ENCODE results near the gene TRABD2A.

The TRABD2A gene

DNA sequence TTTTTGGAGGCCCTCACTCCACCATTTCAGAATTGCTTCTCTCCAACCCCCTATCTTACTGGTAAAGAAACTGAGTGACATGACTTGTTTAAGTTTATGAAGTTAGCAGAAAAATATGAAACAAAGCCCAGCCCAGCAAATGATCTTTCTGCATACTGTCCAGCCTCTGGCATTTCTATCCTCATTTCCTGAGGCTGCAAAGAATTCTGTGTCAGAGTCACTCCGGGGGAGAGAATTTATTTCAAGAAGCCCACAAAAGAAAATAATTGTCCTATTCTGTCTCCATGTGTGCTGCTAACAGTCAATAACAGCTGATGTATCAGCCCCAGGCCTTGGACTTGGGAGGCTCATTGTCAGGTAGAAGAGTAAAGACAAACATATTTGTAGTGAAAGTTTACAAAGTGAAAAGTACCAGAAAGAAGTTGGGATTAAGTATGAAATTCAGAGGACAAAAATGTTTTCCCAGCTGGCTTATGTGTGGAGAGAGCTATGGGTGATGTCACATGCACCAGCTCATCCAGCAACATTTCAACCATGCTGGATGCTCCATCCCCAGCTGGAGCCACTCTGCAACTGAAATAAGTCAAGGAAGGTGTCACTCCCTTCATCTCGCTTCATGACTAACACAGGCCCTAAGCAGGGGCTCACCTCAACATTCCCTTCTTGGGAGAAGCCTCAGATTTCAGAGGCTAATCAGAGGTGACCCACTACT lies 42.3 kb downstream of the TRABD2A start:
- no peak for DNase-seq
- in situ Hi-C loops (cut with HindIII; ENCODE audit: low pct_ligation_motif_present, low pct_unique_long_range_greater_than_20kb, low sequenced_read_pairs) = no loop called here

DNA sequence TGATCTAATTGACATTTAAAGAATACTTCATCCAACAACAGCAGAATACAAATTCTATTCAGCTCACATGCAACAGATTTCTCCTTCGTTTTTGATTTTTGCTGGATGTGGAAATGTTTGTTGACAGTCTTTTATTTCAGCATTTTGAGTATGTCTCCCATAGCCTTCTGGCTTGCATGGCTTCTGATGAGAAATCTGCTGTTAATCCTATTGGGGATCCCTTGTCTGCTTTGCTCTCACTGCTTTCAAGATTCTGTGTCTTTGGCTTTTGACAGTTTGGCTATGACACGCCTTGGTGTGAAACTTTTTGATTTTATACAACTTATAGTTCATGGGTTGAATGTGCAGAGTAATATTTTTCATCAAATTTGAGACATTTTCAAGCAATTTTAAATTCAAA lies 44.7 kb downstream of the TRABD2A start:
- no peak for DNase-seq
- in situ Hi-C loops (cut with HindIII; ENCODE audit: low pct_ligation_motif_present, low pct_unique_long_range_greater_than_20kb, low sequenced_read_pairs) = no loop called here

DNA sequence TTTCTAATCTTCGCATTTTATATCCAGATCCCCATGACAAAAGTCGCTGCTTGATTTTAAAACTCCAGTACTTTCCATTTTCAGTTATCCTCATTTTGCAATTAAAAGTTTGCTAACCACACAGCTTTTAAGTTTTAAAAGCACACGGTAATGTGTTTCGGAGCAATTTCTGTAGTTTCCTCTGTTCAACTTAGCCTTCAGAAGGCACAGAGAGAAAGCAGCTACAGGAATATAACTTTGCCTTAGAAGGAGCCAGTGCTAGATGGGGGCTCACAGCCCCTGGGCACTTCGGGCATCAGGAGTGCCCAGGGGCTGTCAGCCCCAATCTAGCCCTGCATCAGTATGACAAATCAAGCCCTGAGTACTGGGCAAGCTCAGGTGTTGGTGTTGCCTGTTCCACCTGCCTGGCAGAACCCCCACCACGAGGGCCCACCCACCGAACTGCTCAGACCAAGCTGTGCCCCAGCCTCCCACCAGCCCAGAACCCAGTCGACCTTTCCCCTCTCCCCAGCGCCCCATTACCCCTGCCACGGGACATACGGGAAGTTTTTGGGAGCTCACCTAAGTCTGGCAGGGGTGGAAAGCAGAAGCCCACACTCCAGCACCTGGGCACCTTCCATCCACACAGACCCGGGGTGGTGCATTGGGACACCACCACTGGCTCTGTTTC lies 47.3 kb downstream of the TRABD2A start:
- in situ Hi-C loops (cut with HindIII; ENCODE audit: low pct_ligation_motif_present, low pct_unique_long_range_greater_than_20kb, low sequenced_read_pairs) = no loop called here
- DNase-seq = no peak

DNA sequence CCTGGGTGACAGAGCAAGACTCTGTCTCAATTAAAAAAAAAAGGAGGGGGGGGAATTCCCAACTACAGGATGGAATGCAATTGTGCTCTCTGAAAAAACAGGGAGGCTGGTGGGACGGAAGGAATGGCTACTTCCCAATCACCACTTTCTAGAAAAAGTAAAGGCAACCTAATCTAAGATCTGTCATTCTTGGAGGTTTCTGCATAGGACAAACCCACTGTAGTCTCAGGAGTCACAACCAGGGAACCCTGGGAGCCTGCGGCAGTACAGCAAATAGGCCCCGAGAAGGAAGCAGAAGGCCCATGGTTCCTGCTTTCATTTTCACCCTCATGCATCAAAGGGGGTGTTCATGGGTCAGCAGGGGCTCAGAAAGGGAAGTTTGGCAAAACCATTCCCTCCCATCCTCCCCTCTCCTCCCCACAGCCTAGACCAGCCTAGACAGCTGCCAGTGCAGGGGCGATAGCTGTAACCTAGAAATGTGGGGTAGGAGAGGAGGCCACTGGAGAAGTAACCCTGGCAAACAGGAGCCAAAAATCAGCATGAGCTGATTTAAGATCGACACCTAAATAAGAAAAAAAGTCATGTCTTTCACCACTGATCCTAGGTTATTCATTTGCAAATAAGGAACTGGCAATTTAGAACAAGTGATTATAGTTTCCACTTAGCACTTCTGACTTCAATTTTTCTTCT lies 48.0 kb downstream of the TRABD2A start:
- no peak for DNase-seq
- in situ Hi-C loops (cut with HindIII; ENCODE audit: low pct_ligation_motif_present, low pct_unique_long_range_greater_than_20kb, low sequenced_read_pairs) = no loop called here

DNA sequence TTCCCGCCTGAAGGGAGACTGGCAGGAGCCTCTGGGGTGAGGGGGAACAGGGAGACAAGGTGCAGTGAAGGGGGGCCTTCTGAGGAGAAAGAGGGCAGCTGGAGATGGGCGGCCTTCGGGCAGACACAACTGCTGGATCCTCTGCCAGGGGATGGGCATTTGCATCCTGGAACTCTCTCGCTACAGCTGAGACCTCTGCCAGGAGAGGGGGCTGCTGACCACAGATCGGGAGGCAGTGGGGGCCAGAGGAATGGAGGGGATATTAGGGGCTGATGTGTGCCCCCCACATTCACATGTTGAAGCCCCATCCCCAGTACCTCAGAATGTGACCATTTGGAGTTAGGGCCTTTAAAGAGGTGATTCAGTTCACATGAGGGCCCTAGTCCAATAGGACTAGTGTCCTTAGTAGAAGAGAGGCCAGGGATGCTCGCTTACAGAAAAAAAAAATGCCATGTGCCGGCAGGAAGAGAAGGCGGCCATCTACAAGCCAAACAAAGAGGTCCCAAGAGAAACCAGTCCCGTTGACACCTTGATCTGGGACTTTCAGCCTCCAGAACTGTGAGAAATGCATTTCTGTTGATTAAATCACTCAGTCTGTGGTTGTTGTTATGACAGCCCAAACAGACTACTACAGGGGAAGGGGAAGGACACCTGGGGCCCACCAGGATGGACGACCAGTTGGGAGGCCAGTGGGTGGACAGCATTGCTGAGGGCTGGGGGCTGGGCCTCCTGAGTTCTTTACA lies 50.0 kb downstream of the TRABD2A start:
- no peak for DNase-seq
- in situ Hi-C loops (cut with HindIII; ENCODE audit: low pct_ligation_motif_present, low pct_unique_long_range_greater_than_20kb, low sequenced_read_pairs) = no loop called here

DNA sequence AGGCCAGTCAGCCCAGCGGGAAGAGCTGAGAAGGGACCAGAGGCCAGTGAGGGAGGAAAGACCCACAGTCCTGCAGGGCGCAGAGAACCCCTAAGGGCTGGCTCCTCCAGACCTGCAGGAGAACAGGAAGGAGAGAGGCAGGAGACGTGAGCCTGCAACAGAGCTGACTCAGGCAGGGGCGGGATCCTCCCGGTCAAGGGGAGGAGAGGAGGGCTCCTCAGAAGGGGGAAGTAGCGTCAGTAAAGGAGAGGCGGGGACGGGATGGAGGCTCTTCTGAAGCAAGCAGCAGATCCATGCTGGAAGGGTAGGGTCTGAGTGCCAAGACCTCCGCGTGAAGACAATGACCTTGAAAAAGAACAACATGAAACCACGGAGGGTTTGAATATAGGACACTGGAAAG lies 50.8 kb downstream of the TRABD2A start:
- in situ Hi-C loops (cut with HindIII; ENCODE audit: low pct_ligation_motif_present, low pct_unique_long_range_greater_than_20kb, low sequenced_read_pairs) = no loop called here
- no peak for DNase-seq

DNA sequence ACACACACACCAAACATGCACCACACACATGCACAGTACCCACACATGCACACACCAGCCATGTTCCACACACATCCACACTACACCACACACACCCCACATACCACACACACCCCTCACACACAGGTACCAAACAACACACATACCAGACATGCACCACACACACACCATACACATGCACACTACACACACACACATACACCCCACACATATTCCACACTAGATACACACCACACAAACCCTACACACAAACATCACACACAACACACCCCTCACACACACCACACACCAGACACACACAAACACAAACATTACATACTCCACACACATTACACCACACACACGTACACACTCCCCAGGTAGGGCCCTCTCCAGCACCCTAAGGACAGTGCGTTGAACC lies 51.2 kb downstream of the TRABD2A start:
- DNase-seq = no peak
- in situ Hi-C loops (cut with HindIII; ENCODE audit: low pct_ligation_motif_present, low pct_unique_long_range_greater_than_20kb, low sequenced_read_pairs) = no loop called here

DNA sequence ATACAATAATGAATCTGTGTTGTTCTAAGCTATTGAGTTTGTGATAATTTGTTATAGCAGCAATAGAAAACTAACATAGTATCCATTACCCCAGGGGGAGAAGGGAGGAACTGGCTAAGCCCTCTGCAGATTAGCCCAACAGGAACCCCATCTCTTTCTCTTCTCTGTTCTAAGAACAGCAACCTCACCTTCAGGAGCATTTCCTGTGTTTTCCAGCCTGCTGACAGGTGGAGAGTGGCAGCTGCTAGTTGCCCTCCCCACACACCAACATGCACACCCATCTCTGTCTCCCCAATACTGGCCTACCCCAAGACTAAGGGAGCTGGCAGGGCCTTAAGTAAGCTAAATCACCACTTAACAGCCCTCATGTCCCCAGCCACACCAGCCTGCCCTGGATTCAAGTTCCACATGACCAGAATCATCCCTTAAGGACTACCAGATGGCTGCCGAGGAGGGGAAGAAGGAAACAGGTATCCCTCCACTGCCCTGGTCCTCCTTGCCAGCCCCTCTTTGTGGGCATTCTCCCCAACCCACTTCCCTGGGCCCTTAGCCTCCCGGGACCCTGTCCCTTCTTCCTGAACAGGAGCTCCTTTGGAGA lies 52.8 kb downstream of the TRABD2A start:
- in situ Hi-C loops (cut with HindIII; ENCODE audit: low pct_ligation_motif_present, low pct_unique_long_range_greater_than_20kb, low sequenced_read_pairs) = no loop called here
- DNase-seq = no peak

DNA sequence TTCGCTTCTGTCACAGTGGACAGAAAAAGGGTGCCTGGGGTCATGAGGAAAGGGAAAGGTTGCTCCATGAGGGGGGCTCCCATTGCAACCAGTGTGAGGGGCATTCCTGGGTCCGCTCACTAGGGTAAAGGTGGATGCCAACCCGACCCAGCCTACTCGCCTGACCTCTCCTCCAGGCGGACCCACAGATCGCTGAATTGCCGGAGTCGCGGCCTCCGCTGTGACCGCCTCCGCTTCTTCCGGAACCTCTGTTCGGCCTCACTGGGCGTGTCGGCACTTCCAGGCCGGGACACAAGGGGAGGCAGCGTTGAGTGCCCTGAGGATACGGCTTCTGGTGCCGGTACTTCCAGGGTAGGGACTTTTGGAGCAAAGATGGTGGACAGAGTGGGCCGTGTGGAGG lies 57.1 kb downstream of the TRABD2A start:
- DNase-seq = no peak
- in situ Hi-C loops (cut with HindIII; ENCODE audit: low pct_ligation_motif_present, low pct_unique_long_range_greater_than_20kb, low sequenced_read_pairs) = no loop called here

DNA sequence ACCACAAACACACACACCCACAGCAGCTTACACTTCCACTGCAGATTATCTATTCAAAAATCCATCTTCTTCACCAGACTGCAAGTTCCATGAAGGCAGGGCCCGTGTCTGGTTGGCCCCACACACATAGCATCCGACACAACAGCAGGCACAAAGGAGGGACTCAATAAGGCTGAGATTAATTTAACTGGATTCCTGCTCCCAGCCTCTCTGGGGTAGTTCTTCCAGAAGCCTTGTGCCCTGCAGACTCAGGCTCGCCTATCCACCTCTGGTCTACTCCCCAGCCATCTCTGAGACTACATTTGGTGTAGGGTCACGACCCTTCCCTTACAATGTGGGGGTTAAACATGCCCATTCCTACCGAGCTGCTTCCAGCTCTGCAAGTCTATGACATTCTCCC lies 57.7 kb downstream of the TRABD2A start:
- DNase-seq = no peak
- in situ Hi-C loops (cut with HindIII; ENCODE audit: low pct_ligation_motif_present, low pct_unique_long_range_greater_than_20kb, low sequenced_read_pairs) = no loop called here

DNA sequence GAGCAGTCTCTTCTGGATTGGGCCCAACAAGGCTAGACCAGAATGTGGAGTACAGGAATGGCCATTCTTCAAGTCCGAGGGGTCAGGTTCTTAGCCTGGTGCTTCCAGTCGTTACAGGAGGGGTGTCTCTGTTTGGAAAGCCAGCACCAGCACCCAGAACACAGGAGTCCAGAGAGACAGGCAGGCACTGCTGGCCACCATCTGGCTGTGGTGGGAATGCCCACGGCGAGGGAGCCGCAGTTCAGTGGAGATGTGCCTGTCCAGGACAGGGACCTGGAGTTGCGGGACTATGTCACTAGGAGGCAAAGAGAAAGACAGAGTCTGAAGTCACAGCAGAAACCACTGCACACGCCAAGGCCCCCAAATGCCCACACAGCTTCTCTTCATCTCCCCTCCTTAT lies 59.1 kb downstream of the TRABD2A start:
- in situ Hi-C loops (cut with HindIII; ENCODE audit: low pct_ligation_motif_present, low pct_unique_long_range_greater_than_20kb, low sequenced_read_pairs) = no loop called here
- DNase-seq = no peak

DNA sequence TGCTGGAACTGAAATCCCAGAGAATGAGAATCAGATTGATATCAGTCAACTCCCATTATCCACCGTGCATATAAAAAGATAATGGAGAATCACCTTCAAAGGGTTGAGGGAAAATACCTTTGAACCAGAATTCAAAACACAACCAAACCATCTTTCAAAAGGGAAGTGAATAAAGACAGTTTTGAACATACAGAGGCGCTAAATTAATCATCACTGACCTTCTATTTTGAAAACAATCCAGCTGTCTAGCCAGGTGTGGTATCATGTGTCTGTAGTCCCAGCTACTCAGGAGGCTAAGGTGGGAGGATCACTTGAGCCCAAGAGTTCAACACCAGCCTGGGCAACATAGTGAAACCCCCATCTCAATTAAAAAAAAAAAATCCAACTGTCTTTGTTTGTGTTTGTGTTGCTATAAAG lies 63.6 kb downstream of the TRABD2A start:
- in situ Hi-C loops (cut with HindIII; ENCODE audit: low pct_ligation_motif_present, low pct_unique_long_range_greater_than_20kb, low sequenced_read_pairs) = no loop called here
- no peak for DNase-seq

DNA sequence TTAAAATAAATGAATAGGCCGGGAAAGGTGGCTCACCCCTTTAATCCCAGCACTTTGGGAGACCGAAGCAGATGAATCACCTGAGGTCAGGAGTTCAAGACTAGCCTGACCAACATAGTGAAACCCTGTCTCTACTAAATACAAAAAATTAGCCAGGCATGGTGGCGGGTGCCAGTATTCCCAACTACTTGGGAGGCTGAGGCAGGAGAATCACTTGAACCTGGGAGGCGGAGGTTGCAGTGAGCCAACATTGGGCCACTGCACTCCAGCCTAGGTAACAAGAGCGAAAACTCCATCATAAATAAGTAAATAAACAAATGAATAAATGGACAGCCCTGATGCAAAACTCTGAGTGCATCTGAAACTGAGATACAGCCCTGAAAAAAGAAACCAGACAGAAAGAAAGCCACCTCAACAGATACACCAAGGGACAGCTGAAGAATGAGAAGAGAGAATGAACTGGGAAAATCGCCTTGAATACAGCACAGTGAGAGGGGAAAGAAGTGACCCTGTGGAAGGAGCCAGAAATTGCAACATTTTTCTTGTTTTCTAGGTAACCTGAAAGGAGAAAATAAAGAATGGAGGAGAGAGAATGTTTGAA lies 64.4 kb downstream of the TRABD2A start:
- no peak for DNase-seq
- in situ Hi-C loops (cut with HindIII; ENCODE audit: low pct_ligation_motif_present, low pct_unique_long_range_greater_than_20kb, low sequenced_read_pairs) = no loop called here

DNA sequence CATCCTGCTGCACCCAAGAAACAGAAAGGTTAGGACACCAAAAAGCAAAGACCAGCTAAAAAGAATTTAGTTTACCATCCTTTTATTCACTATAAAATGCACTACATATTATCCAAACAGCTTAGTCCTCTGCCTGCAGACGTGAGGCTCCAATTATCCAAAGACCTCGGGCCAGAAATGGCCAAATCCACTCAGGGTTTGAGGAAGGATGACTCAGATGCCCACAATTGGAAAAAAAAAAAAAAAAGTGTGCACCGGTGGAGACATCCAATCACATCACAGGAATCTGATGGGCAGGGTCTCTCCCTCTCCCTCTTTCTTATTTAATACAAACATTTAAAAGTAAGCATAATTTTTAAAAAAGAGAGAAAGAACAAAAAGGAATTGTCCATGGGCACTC lies 65.7 kb downstream of the TRABD2A start:
- DNase-seq = no peak

DNA sequence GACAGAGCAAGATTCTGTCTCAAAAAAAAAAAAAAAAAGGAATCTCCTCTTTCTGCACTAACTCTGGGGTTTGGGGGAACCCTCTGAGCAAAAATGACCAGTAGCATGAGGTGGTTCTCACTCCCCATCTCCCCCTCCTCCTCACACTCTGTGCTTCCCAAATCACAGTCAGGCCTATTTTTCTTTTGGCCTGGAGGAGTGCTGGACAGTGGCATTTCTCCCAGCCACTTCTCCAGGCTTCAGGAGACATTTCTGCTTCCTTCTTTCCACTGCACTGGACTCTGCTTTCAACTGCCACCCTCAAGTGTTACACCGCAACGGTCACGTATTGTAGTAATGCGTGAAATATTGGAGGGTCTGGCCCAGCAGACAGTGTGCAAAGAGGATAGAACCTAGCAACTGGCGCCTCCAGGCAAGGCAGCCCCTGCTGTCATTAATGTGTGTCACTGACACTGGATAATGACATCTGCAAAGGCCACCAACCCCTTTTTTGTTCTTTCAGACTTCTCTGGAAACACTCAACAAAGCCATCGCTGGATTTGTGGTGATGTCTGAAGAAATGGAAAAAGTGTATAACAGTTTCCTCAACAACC lies 68.9 kb downstream of the TRABD2A start:
- no peak for DNase-seq
- in situ Hi-C loops (cut with HindIII; ENCODE audit: low pct_ligation_motif_present, low pct_unique_long_range_greater_than_20kb, low sequenced_read_pairs) = no loop called here

More for the DNA sequence above, 65.7 kb downstream of the TRABD2A start:
- in situ Hi-C loops (cut with HindIII; ENCODE audit: low pct_ligation_motif_present, low pct_unique_long_range_greater_than_20kb, low sequenced_read_pairs) = no loop called here

DNA sequence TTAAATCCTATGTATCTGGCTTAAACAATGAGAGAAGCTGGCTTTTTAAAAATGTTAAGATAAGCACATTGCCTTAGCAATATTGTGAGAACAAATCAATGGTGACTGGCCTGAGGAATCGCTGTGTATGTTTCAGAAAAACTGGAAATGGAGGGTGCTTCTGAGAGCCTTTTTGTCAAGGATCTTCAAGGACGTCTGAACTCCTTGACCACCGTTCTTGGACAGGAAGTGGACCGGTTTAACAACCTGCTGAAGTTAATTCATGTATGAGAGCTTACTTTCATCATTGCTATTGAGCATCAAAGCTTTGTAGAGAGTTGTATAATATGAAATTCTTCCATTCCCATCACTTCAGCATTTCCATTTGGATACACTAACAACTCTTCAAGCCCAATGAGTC lies 72.6 kb downstream of the TRABD2A start:
- no peak for DNase-seq
- in situ Hi-C loops (cut with HindIII; ENCODE audit: low pct_ligation_motif_present, low pct_unique_long_range_greater_than_20kb, low sequenced_read_pairs) = no loop called here

DNA sequence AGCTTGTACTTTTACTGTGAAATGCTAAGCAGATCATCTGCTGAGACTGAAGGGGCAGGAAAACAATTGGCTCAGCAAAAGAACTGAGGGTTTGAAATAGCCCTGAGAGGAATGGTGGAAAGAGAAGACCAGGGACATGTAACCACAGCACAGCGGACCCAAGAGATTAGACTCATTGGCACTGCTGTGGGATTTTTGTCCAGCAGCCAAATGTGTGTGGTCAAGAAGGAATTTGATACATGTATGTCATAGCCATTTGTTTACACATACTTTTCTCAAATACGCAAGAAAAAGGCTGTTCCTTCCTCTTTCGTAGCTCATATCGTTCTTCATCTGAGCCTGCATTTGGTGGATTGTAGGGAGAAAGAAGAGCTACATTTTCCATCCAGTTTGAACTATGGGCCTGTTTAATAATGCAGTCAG lies 73.8 kb downstream of the TRABD2A start:
- DNase-seq = peak; percentile 93
- in situ Hi-C loops (cut with HindIII; ENCODE audit: low pct_ligation_motif_present, low pct_unique_long_range_greater_than_20kb, low sequenced_read_pairs) = no loop called here
